ENCODE measurements around the gene OPTC.

The OPTC gene

GRCh38 chr1:203558064-203558760 lies 64.3 kb downstream of the OPTC start:
- TF ChIP-seq CTCF (IDR thresholded peaks at IDR 0.05; ENCODE audit: low read depth, low read length) (no peak), MAX (IDR thresholded peaks at IDR 0.05; ENCODE audit: low read depth, low read length) (no peak), POLR2A (IDR thresholded peaks at IDR 0.05; ENCODE audit: extremely low read depth, insufficient read length) (no peak), MYC (IDR thresholded peaks at IDR 0.05; ENCODE audit: low read depth, low read length) (no peak)
- no peak overlapping the region for H3K4me3 ChIP-seq (ENCODE audit: low read depth, low read length)
- peak; percentile 70 for DNase-seq (ENCODE audit: low read depth)

All from NB4 (cell line).